Spleen (tissue), 7 donors: ENCODE data around the gene YOD1.

Source experiments
- CTCF ChIP-seq, 11 experiments: fragments of 200-600 bp in 7 of 11; fragments of 450-650 bp in 4 of 11; sonication (generic) in 4 of 11; IDR thresholded peaks in 8 of 11; conservative IDR thresholded peaks in 3 of 11; 1 replicate in 7 of 11; 2 replicates in 4 of 11; pipeline versions ENCODE4 v1.4.0 to v1.8.0; 2016 to 2021; ENCODE audit warnings: antibody characterized with exemption in 11 of 11, inconsistent platforms in 4 of 11, mild to moderate bottlenecking in 1 of 11
- POLR2A ChIP-seq, 3 donors: fragments of 450-650 bp; IDR thresholded peaks; one replicate each; pipeline ENCODE4 v1.5.1; 2017; ENCODE audit warnings: antibody characterized with exemption in 3 of 3, mild to moderate bottlenecking in 1 of 3
- POLR2AphosphoS5 ChIP-seq, 3 donors: sonication (generic); formaldehyde crosslinking; IDR thresholded peaks; one replicate each; pipeline ENCODE4 v1.5.1; 2017; ENCODE audit warnings: antibody characterized with exemption in 3 of 3
- donor health status: DM: no; HTN: no; CAD: no; lungs with moderate emphysema.
- donor health status: DM: no; HTN: no; CAD: no.
- donor health status: DM: no; HTN: no; CAD: no.

- no peak for TF ChIP-seq CTCF (IDR thresholded peaks at IDR 0.05 in 8 of 11, conservative IDR thresholded peaks at IDR 0.05 in 3 of 11)
- TF ChIP-seq POLR2A (IDR thresholded peaks at IDR 0.05), result no peak
- no peak for TF ChIP-seq POLR2AphosphoS5 (IDR thresholded peaks at IDR 0.05)
Observed at GRCh38 chr1:207022996-207023679, 27.9 kb downstream of the YOD1 start.
